GM18505 (cell line): ENCODE data around the gene PLAC9.
"Not testable (repeated sequence)": the region's sequence is repeated elsewhere in the genome, so short reads cannot be mapped to it uniquely, and the experiment has no call there.

Experiments
- ATAC-seq: cut with Tn5 transposase; IDR thresholded peaks from one replicate; pipeline ENCODE4 v1.9.1; 2021; ENCODE audit not compliant: unreplicated experiment
- POLR2A ChIP-seq: IDR thresholded peaks from 4 replicates; pipeline ENCODE4 v1.6.1; 2011; ENCODE audit warnings: borderline replicate concordance; ENCODE audit not compliant: insufficient read depth, insufficient read length; ENCODE audit errors: extremely low read depth

The PLAC9 gene

GRCh38 chr10:80122746-80123145 is 9.8 kb upstream of the PLAC9 start:
- no peak for ATAC-seq
- TF ChIP-seq POLR2A: no peak

- ATAC-seq: no peak
- TF ChIP-seq POLR2A: no peak
Measured at GRCh38 chr10:80126876-80127275, 5.7 kb upstream of the PLAC9 start.

GRCh38 chr10:80131499-80131901 is 1.0 kb upstream of the PLAC9 start:
- no peak for ATAC-seq
- no peak for TF ChIP-seq POLR2A

DNA sequence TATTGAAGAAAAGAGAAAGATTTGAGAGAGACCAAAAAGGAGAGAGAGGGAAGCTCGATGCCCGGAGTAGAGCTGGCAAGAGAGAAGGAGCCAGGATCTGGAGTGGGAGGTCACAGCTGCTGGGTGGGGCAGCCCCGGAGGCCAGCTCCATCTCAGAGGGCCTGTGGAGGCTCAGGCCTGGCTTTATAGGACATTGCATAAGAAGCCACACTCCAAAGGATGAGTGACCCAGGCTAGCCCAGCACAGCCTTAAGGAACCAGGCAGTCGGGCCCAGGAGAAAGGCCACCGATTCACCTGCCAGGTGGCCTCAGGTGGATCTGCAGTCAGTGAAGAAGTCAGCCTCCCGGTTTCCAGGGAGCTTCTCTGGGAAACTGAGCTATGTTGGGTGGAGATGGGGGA is 676 bp downstream of the PLAC9 start:
- ATAC-seq: no peak
- TF ChIP-seq POLR2A: no peak

- not testable (repeated sequence) for ATAC-seq
Measured at GRCh38 chr10:80133687-80134086, 1.2 kb downstream of the PLAC9 start.

DNA sequence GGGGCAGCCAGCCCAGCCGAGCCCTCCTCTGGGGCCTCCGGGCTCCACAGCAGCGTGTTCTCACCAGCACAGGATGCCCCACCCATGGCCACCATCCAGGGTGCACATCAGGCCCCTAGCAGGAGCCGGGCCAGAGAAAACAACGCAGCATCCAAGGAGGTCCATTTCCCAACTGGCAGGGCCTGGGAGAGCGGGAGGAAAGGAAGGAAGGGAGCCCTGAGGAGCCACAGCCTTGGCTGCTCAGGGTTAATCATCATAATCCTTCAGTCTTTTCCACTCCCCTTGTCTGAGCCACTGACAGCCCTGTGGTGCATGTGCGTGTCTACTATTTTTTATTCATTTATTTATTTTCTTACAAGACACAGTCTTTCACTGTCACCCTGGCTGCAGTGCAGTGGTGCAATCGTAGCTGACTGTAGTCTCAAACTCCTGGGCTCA is 3.6 kb downstream of the PLAC9 start:
- no peak for TF ChIP-seq POLR2A

GRCh38 chr10:80137031-80137862 is 4.7 kb downstream of the PLAC9 start:
- no peak for TF ChIP-seq POLR2A
- ATAC-seq: no peak

More for the DNA sequence above, 3.6 kb downstream of the PLAC9 start:
- no peak for ATAC-seq

GRCh38 chr10:80137920-80138319 is 5.4 kb downstream of the PLAC9 start:
- no peak for TF ChIP-seq POLR2A
- no peak for ATAC-seq

DNA sequence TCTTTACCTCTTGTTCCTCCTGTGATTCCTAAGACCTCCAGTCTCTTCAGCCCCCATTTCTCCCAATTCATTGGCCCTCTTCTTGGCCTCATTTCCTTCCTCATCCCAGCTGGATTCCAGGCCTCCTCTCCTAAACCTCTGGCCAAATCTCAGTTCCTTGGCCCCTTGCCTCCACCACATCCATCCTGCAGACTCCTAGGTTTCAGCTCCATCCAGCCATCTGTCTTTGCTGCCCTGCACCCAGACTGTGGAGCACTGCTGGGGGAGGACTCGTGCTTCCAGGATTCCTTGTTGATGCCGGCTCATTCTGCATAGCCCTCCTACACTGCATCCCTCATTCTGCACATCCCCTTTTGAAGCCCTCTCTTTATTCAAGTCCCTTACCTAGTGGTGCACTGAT is 6.7 kb downstream of the PLAC9 start:
- no peak for TF ChIP-seq POLR2A
- no peak for ATAC-seq

- no peak for TF ChIP-seq POLR2A
- no peak for ATAC-seq
Measured at GRCh38 chr10:80140251-80140650, 7.7 kb downstream of the PLAC9 start.

GRCh38 chr10:80141696-80142460 is 9.3 kb downstream of the PLAC9 start:
- TF ChIP-seq POLR2A: no peak

DNA sequence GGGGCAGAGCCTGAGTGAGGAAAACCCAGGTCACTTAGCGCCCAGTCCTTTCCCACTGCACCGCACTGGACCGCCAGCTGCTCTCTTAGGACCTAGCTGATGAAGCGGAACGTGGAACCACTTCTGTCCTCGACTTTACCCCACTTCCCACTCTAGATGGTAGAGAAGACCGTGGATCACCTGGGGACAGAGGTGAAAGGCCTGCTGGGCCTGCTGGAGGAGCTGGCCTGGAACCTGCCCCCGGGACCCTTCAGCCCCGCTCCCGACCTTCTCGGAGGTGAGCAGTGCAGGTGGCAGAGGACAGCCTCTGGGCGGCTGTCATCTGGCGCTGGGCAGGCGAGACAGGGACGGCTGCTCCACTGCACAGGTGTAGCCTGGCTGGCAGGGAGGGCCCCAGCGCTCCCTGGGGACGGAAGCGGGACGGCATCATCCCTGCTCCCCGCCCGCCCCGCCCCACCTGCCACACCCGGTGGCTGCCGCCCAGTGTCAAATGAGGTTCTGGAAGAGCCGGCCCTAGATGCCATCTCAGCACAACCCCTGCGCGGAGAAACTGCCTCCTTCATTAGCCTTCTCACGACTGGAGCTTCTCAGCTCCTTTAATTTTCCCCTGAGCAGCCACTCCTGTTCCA is 11.7 kb downstream of the PLAC9 start:
- no peak for TF ChIP-seq POLR2A
- ATAC-seq: peak; percentile 59

More at GRCh38 chr10:80141696-80142460, 9.3 kb downstream of the PLAC9 start:
- no peak for ATAC-seq

DNA sequence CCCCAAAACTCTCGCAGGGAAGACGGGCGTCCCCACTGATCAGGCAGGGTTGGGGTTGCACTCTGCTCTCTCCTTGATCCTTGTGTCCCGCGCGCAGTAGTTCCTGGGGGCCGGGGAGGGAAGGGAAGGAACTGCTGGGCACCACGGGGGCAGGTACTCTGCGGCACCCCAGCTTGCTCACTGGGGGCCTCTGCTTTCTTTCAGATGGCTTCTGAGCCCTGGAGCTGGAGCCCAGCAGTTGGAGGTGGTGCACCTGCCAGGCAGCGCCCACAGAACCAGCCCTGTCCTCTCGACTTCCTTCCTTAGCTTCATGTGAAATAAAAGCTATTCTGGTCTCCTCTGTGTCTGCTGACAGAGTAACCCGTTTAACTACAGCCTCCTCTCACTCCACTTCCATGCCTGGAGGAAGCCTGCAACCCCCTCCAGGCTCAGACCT is 12.2 kb downstream of the PLAC9 start:
- ATAC-seq: peak; percentile 32
- TF ChIP-seq POLR2A: no peak

DNA sequence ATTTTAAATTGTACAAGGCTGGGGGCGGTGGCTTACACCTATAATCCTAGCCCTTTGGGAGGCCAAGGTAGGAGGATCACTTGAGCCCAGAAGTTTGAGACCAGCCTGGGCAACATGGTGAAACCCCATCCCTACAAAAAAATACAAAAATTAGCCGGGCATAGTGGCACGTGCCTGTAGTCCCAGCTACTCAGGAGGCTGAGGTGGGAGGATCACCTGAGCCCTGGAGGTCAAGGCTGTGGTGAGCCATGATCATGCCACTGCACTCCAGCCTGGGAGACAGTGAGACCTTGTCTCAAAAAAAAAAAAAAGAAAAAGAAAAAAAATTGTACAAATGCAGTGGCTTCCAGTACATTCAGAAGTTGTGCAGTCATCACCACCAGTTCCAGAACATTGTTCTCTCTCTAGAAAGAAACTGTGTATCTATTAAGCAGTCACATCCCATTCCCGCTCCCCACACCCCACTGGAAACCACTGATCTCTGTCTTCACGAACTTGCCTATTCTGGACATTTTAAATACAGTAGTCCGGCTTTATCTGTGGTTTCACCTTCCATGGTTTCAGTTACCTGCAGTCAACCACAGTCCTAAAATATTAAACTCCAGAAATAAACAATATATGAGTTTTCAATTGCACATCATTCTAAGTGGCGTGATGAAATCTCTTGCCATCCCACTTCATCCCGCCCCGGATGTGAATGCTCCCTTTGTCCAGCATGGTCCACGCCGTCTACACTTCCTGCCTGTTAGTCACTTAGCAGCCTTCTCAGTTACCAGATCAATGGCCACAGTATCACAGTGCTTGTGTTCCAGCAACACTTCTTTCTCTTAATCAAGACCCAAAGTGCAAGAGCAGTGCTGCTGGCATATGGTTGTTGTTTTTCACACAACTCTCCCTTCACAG is 13.1 kb downstream of the PLAC9 start:
- ATAC-seq: not testable (repeated sequence)
